Measurements from ENCODE around the gene PPP1R1B.

Gene PPP1R1B

GRCh38 chr17:39651923-39652586 lies 25.3 kb downstream of the PPP1R1B start:
- no peak for DNase-seq (ENCODE audit: low read depth in 3 of 3, low spot score in 1 of 3)

- no peak for DNase-seq (ENCODE audit: low read depth in 3 of 3, low spot score in 1 of 3)
These were observed 26.0 kb downstream of the PPP1R1B start for GRCh38 chr17:39652587-39653315.

- no peak for DNase-seq (ENCODE audit: low read depth in 3 of 3, low spot score in 1 of 3)
These were observed 26.5 kb downstream of the PPP1R1B start for GRCh38 chr17:39653316-39653661.

- peak; percentile 49 to 73 (median 49) for DNase-seq (ENCODE audit: low read depth in 3 of 3, low spot score in 1 of 3)
These were observed 27.0 kb downstream of the PPP1R1B start for GRCh38 chr17:39653662-39654331.

- DNase-seq (ENCODE audit: low read depth in 3 of 3, low spot score in 1 of 3): no peak
These were observed 28.4 kb downstream of the PPP1R1B start for GRCh38 chr17:39655105-39655504.

GRCh38 chr17:39658346-39658745 lies 31.6 kb downstream of the PPP1R1B start:
- DNase-seq (ENCODE audit: low read depth in 3 of 3, low spot score in 1 of 3): no peak

GRCh38 chr17:39658760-39659159 lies 32.0 kb downstream of the PPP1R1B start:
- DNase-seq (ENCODE audit: low read depth in 3 of 3, low spot score in 1 of 3): no peak

GRCh38 chr17:39659279-39660010 lies 32.7 kb downstream of the PPP1R1B start:
- DNase-seq (ENCODE audit: low read depth in 3 of 3, low spot score in 1 of 3): no peak

GRCh38 chr17:39660011-39660360 lies 33.2 kb downstream of the PPP1R1B start:
- DNase-seq (ENCODE audit: low read depth in 3 of 3, low spot score in 1 of 3): no peak

- DNase-seq (ENCODE audit: low read depth in 3 of 3, low spot score in 1 of 3): no peak
These were observed 33.9 kb downstream of the PPP1R1B start for GRCh38 chr17:39660397-39661385.

GRCh38 chr17:39661744-39662541 lies 35.2 kb downstream of the PPP1R1B start:
- no peak for DNase-seq (ENCODE audit: low read depth in 3 of 3, low spot score in 1 of 3)

- no peak for DNase-seq (ENCODE audit: low read depth in 3 of 3, low spot score in 1 of 3)
These were observed 36.0 kb downstream of the PPP1R1B start for GRCh38 chr17:39662551-39663339.

- DNase-seq (ENCODE audit: low read depth in 3 of 3, low spot score in 1 of 3): no peak
These were observed 36.6 kb downstream of the PPP1R1B start for GRCh38 chr17:39663340-39663687.

- DNase-seq (ENCODE audit: low read depth in 3 of 3, low spot score in 1 of 3): no peak
These were observed 37.2 kb downstream of the PPP1R1B start for GRCh38 chr17:39663688-39664580.

- no peak for DNase-seq (ENCODE audit: low read depth in 3 of 3, low spot score in 1 of 3)
These were observed 38.1 kb downstream of the PPP1R1B start, which contains the start of gene TCAP for GRCh38 chr17:39664581-39665561. TSS of gene TCAP (plus strand) at chr17:39665349. CDS start at chr17:39665360, 11 bp downstream.

GRCh38 chr17:39665642-39666224 lies 39.0 kb downstream of the PPP1R1B start:
- DNase-seq (ENCODE audit: low read depth in 3 of 3, low spot score in 1 of 3): no peak
